22Rv1 (cell line): Measurements from ENCODE around the gene HSPA12A.
A peak's percentile ranks its signal among the peaks of the same experiment; 100 is the strongest.

Experiments used
- H3K27ac ChIP-seq: fragments of 450-650 bp; 2 replicates; pipeline ENCODE4 v1.5.1; 2017
- CTCF ChIP-seq: fragments of 450-650 bp; IDR thresholded peaks from 2 replicates; pipeline ENCODE4 v1.5.1; 2017; ENCODE audit warnings: mild to moderate bottlenecking
- ZFX ChIP-seq: fragments of 450-650 bp; IDR thresholded peaks from 2 replicates; pipeline ENCODE4 v1.6.1; 2017; ENCODE audit warnings: antibody characterized with exemption, borderline replicate concordance

The HSPA12A gene

GRCh38 chr10:116769791-116770190, 27.4 kb upstream of the HSPA12A start:
- TF ChIP-seq CTCF: no peak
- no peak for TF ChIP-seq ZFX
- H3K27ac ChIP-seq: no peak overlapping the region

- no peak overlapping the region for H3K27ac ChIP-seq
- no peak for TF ChIP-seq CTCF
- no peak for TF ChIP-seq ZFX
Observed at GRCh38 chr10:116769368-116769767, 27.0 kb upstream of the HSPA12A start.

GRCh38 chr10:116768786-116769185, 26.4 kb upstream of the HSPA12A start:
- TF ChIP-seq CTCF: no peak
- TF ChIP-seq ZFX: no peak
- H3K27ac ChIP-seq: no peak overlapping the region

GRCh38 chr10:116766837-116767634, 24.7 kb upstream of the HSPA12A start:
- no peak for TF ChIP-seq ZFX
- TF ChIP-seq CTCF: no peak
- no peak overlapping the region for H3K27ac ChIP-seq

- TF ChIP-seq ZFX (no peak), CTCF (no peak)
- no peak overlapping the region for H3K27ac ChIP-seq
Observed at GRCh38 chr10:116766241-116766827, 24.0 kb upstream of the HSPA12A start.

- H3K27ac ChIP-seq: no peak overlapping the region
Observed at GRCh38 chr10:116765648-116766081, 23.3 kb upstream of the HSPA12A start.

More at GRCh38 chr10:116765648-116766081, 23.3 kb upstream of the HSPA12A start:
- TF ChIP-seq ZFX (no peak), CTCF (peak; percentile 80)
